GM19455 (cell line): ENCODE results near the gene CDK7.
"Not testable (repeated sequence)": the region's sequence is repeated elsewhere in the genome, so short reads cannot be mapped to it uniquely, and the experiment has no call there.

Experiments
- ATAC-seq: cut with Tn5 transposase; IDR thresholded peaks from one replicate; pipeline ENCODE4 v1.9.1; 2021; ENCODE audit not compliant: unreplicated experiment

Gene CDK7

DNA sequence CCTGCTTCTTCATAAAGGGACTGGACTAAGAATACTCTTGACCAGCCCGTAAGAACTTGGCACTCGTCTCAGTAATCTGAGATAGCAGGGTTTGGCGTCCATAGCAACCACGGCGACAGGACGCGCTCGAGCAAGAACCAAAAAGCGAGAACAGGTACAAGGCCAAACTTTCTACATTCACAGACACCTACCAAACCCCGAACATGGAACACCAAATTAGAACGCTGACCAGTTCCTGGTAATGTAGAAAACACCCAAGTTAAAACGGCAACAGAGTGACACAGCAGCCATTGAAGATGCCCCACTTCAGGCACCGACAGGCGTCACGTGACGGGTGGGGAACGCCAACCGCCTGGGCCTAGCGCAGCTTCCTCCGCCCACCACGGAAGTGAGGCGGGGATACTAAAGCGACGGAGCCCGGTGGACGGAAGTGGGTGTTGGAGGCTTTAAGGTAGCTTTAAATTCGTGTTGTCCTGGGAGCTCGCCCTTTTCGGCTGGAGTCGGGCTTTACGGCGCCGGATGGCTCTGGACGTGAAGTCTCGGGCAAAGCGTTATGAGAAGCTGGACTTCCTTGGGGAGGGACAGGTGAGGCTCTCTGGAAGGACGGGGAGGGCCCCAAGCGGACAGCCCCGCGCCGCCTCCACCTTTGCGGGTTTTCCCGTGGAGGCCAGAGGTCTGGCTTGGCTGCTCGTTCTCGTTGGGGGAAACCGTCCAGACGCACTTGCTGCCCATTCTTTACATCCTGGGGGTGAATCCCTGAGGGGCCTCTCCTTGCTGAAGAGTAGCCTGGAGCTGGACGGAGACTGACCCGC is at the start of gene CDK7:
TSS of gene CDK7 (plus strand) at position 430 of the 812 bp plus-strand sequence. CDS start at position 520, 90 bp downstream.
- ATAC-seq = peak; percentile 100

DNA sequence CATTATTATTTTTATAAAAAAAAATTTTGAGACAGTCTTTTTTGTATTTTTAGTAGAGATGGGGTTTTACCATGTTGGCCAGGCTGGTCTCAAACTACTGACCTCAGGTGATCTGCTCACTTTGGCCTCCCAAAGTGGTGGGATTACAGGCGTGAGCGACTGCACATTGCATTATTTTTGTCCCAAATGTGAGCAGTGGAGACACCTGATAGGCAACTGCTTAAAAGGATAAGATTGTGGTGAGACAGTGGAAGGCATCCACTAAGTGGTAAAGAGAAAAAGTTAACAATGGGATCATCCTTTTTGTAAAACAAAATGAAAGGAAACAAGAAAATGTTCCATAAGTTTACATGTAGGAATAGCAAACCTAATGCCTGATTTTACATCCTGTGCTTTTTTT is 47.3 kb upstream of the CDK7 start:
- no peak for ATAC-seq

DNA sequence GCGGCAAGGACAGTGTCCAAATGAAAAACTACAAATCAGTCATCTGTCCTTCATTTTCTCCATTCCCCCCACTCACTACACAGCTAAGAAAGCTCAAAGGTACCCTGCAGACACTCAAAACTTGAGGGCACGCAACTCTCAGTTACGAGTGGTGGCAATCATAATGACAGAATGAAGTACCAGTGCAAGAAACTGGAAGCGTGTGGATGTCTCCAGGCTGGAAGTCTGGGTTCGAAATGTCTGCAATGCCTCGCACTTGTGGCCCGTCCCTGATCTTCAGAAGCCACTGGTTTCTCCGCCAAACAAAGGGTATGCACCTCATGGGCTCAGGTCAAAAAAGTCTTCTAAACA is 45.9 kb upstream of the CDK7 start:
- no peak for ATAC-seq

DNA sequence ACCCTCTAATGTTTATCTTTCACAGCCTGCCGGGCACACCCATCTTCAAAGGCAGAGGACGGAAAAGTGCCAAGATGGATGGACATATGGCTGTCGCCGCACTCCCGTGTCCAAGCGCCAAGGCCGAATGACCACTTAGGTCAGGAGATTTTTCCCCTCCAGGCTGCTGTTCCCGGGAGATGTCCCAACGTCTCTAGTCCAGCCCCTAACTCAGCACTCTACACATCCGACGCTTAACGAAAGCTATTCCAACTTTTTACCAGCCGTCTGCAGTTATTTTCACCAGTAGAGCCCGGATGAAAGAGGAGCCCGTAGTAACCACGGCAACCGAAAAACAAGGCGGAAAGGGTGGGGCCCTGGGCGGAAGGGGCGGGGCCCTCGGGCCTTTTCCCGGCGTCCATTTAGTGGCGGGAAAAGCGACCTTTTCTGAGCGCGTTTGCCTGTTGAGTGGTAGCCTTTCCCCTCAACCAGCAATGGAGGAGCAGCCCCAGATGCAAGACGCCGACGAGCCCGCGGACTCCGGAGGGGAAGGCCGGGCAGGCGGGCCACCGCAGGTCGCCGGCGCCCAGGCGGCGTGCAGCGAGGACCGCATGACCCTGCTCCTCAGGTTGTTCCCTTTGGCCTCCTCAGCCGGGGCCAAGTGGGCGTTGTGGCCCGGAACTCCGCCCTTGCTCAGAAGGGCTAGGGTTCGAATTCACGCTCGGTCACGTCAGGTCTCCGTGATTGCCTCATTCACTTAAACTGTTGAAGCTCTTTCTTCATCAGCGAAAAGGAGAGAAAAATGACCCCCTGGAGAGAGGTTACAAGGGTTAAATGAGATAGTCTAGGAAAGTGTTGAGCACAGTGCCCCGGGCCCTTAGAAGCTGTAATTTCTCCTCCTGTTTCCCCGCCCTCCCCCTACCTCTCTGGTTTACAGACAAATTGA is 45.3 kb upstream of the CDK7 start, which contains the start of gene CENPH:
TSS of gene CENPH (plus strand) at position 422 of the 925 bp plus-strand sequence. CDS start at position 474, 52 bp downstream.
- peak; percentile 95 for ATAC-seq

DNA sequence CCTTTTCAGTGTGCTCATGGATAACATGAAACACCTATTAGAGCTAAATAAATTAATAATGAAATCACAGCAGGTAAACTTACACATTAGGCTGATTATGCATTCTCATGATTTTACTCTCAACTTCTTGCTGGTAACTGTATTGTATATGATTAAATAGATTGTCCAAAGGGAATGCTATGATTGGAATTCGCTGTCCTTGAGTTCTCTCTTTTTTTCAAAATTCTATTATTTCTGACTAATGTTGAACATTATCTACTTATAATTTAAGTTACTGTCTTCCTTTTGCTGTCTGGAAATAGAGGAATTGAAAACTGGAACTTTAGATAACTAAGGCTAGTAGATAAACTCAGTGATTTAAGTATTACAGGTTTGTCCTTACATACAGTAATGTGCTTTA is 32.2 kb upstream of the CDK7 start:
- no peak for ATAC-seq

DNA sequence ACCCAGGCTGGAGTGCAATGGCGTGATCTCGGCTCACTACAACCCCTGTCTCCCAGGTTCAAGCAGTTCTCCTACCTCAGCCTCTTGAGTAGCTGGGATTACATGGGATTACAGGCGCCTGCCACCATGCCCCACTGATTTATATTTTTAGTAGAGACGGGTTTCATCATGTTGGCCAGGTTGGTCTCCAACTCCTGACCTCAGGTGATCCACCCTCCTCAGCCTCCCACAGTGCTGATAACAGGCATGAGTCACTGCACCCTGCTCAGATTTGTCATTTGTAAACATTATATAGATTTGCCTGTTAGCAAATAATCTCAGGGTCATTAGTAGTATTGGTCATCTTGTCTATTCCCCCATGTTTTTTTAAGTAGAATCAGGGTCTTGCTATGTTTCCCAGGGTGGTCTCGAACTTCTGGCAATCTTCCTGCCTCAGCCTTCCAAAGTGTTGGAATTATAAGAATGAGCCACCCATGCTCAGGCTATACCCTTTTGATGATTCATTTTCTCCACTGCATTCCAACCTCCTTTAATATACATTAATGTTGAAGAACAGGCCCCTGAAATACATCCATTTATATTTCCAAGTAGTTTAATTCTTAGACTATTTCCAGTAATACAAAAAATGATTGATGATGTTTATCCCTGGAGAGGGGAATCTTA is 28.0 kb upstream of the CDK7 start:
- no peak for ATAC-seq

DNA sequence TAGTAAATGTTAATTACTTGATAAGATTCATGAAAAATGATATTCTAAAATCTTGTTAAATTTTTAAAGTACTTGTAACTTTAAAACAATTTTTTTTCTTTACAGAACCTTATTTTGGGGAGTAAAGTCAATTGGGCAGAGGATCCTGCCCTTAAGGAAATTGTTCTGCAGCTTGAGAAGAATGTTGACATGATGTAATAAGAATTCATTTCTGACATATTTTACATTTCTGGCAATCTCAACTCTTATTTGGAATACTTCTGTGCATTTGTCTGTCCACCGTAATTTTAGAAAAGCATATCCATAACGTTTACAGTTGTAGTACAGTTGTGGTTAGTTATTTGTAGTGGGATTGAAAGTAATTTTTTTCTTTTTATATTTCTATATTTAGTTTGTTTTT is 25.1 kb upstream of the CDK7 start:
- ATAC-seq = no peak

DNA sequence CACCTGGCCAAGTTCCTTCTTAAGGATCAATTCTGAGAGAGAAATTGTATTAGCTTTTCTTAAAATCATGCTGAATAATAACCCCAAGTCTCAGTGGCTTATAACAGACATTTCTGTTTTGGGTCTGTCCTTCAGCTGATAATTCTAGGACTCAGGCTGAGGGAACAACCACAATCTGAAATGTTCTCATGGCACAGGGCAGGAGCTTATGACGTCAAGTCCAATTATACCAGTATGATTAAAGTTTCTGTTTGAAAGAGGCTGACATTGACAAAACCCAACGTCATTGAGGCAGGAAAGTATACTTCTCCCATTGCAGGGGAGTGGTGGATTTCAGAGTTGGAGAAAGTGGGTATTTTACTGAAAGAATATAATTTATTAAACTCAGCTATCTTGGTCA is 23.5 kb upstream of the CDK7 start:
- no peak for ATAC-seq

DNA sequence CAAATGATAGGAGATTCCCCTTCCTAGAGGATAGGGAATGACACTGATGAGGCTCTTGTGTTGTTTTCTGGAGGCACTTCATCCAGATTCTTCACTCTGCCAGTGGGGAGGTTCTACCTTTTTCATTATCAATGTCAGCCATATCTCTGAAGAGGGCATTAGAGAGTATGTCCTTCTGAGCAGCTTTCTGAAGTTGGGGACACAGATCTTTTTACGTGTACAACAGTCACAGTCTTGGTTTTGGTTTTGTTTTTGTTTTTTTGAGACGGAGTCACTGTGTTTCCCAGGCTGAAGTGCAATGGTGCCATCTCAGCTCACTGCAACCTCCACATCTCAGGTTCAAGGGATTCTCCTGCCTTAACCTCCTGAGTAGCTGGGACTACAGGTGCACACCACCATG is 22.7 kb upstream of the CDK7 start:
- no peak for ATAC-seq

DNA sequence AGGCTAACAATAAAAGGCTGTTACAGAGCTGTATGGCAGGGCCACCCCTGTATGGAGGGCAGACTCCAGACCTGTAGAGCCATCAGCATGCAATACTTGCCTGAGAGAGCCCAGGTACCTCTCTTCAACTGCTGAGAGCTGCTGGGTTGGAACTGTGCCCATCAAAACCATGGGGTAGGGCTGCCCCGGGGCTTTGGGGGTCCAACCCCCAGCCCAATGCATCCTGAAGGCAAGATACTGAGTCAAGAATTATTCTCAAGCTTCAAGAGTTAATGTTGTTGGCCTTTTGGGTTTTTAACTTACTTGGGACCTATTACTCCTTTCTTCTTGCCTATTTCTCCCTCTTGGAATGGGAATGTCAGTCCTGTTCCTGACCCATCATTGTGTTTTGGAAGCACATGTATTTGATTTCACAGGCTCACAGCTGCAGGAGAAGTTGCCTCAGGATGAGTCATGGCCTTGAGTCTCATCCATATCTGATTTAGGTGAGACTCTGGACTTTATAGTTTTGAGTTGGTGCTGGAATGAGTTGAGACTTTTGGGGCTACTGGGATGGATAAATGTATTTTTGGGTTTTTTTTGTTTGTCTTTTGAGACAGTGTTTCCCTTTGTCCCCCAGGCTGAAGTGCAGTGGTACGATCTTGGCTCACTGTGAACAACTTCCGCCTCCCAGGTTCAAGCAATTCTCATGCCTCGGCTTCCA is 21.0 kb upstream of the CDK7 start:
- no peak for ATAC-seq

DNA sequence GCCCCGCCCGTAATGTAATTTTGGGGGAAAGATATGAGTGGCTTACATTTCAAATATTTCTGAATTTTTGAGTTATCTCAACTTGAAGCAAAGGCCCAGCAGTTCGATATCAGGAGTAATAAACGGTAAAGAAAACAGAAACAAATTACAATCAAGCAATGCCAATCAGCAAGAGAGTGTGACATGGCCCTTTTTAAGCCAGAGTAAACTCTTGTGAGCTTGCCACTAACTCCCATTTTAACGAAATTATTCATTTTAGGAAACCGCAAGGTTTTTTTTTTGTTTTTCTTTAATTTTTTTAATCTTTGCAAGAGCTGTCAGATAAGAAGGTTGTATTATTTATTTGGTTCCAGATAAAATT is 17.6 kb upstream of the CDK7 start:
- no peak for ATAC-seq

DNA sequence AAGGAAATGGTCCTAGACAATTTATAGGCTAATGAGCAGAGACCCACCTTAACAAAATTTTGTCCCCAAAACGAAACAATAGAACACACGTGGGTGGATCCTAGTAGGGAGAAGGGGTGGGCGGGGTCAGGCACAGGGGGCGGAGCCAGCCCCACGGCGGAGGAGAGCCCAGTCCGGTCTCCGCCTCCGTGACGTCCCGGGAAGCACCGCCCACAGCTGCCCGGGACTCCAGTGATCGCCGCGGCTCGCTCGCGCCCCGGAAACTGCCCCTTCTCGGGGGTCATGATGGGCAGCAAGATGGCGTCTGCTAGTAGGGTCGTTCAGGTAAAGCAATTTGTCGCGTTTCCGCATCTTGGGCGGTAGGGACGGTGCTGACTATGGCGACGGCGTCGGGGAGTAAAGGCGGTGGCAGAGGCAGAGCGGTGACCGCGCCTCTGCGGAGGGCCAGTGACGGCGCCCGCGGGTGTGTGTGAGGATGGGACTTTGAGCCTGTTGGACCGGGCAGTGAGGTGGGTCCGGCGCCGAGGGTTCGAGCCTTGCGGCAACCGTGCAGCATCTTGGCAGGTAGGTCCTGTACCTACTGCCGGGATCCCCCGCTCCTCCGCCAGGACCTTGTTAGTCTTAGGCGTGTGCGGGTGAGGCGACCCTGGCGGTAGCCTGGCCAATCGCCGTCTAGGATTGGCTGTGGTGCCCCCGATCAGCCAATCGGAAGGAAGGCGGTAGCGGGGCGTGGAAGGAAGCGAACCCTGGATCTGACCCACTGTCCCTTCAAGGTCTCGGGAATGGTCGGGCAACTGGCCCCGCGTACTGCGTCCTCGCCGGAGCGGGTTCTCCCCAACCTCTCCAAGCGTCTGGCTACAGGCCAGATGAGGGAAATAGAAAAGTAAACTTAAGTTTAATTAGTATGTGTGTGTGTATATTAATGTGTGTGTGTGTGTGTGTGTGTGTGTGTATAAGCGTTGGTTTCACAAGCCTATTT is 16.8 kb upstream of the CDK7 start:
- peak; percentile 92 for ATAC-seq

DNA sequence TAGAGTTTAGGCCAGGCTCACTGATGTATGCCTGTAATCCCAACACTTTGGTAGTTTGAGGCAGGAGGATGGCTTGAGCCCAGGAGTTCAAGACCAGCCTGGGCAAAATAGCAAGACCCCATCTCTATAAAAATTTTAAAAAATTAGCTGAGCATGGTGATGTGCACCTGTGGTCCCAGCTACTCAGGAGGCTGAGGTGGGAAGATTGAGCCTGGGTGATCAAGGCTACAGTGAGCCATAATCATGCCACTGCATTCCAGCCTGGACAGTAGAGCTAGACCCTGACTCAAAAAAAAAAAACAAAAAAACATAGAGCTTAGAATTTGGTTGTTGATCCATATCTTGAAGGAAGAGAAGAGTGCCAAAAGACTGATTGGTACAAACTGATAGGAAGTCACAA is 14.7 kb upstream of the CDK7 start:
- ATAC-seq = no peak

DNA sequence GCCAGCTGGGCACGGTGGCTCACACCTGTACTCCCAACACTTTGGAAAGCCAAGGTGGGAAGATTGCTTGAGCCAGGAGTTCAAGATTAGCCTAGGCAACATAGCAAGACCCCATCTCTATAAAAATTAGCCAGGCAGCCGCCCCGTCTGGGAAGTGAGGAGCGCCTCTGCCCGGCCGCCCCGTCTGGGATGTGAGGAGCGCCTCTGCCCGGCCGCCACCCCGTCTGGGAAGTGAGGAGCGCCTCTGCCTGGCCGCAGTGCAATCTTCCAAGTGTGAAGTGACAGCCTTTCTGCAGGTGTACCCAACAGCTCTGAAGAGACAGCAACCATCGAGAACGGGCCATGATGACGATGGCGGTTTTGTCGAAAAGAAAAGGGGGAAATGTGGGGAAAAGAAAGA is 14.3 kb upstream of the CDK7 start:
- not testable (repeated sequence) for ATAC-seq

DNA sequence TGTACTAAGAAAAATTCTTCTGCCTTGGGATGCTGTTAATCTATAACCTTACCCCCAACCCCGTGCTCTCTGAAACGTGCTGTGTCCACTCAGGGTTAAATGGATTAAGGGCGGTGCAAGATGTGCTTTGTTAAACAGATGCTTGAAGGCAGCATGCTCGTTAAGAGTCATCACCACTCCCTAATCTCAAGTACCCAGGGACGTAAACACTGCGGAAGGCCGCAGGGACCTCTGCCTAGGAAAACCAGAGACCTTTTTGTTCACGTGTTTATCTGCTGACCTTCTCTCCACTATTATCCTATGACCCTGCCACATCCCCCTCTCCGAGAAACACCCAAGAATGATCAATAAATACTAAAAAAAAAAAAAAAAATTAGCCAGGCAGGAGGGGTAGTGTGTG is 13.9 kb upstream of the CDK7 start:
- not testable (repeated sequence) for ATAC-seq

DNA sequence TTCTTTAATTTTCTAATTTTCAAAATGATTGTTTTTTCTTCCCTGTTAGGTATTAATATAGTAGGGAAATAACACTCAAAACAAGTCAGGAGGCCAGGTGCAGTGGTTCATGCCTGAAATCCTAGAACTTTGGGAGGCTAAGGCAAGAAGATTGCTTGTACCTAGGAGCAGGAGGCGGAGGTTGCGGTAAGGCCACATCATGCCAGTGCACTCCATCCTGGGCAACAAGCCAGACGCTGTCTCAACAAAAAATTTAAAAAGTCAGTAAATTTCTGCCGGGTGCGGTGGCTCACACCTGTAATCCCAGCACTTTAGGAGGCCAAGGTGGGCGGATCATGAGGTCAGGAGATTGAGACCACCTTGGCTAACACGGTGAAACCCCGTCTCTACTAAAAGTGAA is 10.2 kb upstream of the CDK7 start:
- no peak for ATAC-seq

DNA sequence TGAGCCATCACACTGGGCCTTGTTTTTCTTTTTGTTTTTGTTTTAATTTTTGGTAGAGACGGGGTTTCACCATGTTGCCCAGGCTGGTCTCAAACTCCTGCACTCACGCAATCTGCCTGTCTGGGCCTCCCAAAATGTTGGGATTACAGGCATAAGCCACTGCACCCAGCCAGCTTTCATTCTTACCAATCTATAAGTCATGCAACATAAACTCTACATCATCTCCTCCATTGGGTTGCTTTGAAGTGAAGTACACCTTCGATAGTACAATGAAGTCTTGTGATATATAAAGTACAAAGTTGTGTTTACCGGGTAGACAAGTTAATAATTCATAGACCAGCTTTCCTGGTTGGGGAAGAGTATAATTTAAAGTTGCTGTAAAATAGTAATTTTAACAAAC is 8.8 kb upstream of the CDK7 start:
- ATAC-seq = no peak

DNA sequence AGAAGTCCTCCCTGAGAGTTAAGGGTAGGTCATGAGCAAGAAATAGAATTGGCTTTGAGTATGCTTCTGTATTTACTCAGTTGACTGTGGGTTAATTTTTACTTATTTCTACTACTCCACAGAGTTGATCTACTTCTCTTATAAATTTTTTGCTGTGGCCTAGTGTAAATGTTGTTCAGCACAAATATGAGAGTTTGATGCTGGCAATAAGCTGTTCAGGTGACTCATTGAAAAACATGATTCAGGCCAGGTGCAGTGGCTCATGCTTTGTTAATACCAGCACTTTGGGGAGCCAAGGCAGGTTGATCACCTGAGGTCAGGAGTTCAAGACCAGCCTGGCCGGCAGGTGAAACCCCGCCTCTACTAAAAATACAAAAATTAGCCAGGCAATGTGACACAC is 4.5 kb upstream of the CDK7 start:
- no peak for ATAC-seq

DNA sequence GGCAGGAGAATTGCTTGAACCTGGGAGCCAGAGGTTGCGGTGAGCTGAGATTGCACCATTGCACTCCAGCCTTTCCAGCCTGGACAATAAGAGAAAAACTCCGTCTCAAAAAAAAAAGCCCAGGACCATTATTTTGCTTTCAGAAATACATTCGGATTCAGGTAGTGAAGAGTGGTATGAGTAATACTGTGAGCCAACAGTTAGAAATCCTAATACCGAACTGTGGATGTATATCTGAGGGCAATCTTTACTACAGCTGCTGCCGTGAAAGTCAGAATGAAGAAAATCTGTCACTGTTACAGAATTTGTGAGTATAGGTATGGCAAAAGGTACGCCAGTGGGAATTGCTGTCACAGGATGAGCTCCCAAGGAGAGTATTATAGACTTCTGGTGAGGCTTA is 3.4 kb upstream of the CDK7 start:
- ATAC-seq = no peak

DNA sequence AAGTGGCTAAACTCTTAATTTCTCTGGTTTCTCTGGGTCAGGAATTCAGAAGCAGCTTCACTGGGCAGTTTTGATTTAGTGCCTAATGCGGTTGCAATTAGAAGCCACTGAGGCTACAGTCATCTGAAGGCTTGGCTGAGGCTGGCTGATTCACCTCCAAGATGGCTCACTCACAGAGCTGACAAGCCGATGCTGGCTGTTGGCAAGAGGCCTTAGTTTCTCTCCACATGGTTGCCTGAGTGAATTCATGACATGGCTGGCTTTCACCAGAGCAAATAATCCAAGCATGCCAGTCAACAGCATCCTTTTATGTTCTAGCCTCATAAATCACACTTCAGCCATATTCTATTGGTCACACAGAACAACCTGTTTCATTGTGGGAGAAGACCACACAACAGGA is 2.8 kb upstream of the CDK7 start:
- ATAC-seq = no peak
